ENCODE data around the gene ARFRP1.

The ARFRP1 gene, protein sequence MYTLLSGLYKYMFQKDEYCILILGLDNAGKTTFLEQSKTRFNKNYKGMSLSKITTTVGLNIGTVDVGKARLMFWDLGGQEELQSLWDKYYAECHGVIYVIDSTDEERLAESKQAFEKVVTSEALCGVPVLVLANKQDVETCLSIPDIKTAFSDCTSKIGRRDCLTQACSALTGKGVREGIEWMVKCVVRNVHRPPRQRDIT

GRCh38 chr20:63707558-63708300 lies at the start of gene ARFRP1, which contains the start of gene ZGPAT:
Gene ARFRP1 (minus strand): TSS chr20:63707976. CDS start chr20:63707091, 885 bp downstream.
Gene ZGPAT (plus strand): TSS chr20:63708039. CDS start chr20:63708581, 542 bp downstream.
- peak; percentile 62 for DNase-seq

DNA sequence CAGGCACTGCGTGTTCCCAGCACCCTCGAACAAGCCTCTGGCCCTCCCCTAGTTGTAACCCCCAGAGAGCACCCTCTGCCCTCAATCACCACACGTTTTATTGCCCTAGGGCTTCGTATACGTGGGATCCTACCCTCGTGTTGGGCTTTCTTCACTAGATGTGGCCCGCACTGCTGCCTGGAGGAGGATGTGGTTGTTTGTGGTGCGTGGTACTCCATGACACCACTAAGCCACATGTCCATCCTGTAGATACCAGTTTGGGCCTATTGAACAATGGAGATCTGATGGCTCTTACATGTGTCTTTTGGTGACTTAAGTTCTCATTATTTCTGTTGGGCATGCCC lies 48.8 kb upstream of the ARFRP1 start:
- DNase-seq: no peak

DNA sequence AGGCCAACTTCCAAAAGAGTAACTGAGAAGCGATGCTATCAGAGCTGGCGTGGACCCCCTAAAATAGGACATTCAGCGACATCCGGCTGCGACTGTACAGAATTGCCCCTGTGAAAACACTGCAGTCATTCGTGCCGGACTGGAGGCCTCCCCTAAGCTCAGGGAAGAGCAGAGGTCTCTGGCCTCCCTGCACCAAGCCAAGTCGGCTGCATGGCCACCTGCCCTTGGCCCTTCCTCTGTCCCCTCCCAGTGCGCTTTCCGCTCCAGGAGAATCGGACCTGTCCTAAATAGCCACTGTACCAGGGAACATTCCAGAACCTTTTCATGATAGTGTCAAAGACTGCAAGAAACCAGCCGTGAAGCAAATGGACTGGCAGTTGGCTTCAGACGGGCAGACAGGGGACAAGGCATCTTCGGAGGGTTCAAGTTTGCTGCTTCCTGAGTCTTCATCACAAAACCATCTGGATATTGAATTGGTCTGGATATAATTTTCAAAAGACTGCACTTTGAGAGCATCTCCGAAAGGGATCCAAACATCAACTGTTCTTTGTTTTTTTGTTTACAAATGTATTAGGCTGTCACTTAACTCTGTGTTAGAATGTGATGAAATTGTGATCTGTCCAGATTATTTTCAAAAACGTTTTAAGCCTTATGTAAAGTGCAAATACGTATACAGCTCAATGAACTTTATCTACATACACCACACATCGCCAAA lies 48.3 kb upstream of the ARFRP1 start:
- no peak for DNase-seq

GRCh38 chr20:63754008-63754407 lies 46.2 kb upstream of the ARFRP1 start:
- DNase-seq: no peak

GRCh38 chr20:63753381-63753780 lies 45.6 kb upstream of the ARFRP1 start:
- DNase-seq: no peak

DNA sequence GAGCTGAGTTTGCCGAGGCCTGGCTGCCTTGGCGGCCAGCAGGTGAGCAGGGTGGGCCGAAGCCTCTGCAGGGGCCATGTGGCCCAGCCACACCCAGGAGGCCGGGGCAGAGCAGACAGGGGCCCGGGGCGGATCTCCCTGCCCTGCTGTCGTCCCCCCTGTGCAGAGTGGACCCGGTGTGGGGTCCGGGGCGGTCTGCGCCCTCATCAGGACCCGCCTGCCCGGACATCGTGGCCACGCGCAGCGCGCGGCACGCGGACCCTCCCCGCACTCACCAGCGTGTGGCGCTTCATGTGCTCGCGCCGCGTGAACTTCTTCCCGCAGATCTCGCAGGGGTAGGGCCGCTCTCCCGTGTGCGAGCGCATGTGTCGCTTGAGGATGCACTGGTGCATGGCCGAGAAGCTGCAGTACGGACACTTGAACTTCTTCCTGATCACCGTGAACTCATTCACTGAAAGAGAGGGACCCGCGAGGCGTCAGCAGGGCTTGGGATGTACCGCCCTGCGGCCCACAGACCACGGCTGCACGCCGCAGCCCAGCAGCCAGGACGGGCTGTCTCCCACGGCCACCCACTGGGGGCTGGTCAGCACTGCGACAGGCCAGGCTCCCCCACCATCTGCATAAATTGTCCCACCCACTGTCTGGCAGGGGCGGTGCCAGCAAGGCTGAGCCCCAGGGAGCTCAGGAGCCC lies 44.8 kb upstream of the ARFRP1 start:
- DNase-seq: no peak

GRCh38 chr20:63751471-63752271 lies 43.9 kb upstream of the ARFRP1 start:
- DNase-seq: no peak

DNA sequence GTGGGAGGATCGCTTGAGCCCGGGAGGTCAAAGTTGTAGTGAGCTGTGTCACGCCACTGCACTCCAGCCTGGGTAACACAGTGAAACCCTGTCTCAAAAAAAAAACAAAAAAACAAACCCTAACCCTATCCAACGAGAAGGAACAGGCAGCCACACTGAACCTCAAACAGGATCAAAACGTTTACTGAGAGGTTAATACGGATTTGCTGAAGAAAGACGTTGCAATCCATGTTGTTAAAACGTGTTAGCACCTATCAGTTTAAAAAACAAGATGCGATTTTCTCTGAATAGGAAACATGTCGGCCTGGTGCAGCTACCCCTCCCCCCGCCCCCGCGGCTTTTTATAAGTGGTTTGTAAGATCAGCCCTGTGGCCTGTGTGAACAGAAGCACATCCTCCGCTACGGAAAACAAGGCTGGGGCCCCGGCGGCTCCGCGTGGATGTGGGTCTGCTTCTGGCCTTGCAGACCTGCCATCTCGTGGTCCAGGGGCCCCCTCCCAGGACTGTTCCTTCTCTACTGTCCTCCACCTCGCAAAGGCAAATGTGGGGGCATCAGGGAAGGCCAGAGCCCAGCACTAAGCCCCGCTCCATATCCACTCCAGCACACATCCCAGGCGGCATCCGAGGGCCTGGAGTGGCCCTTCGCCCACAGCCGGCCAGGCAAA lies 43.2 kb upstream of the ARFRP1 start:
- no peak for DNase-seq

GRCh38 chr20:63749597-63750508 lies 42.1 kb upstream of the ARFRP1 start:
- no peak for DNase-seq

GRCh38 chr20:63748934-63749270 lies 41.1 kb upstream of the ARFRP1 start:
- DNase-seq: no peak

GRCh38 chr20:63748070-63748933 lies 40.5 kb upstream of the ARFRP1 start:
- DNase-seq: no peak

DNA sequence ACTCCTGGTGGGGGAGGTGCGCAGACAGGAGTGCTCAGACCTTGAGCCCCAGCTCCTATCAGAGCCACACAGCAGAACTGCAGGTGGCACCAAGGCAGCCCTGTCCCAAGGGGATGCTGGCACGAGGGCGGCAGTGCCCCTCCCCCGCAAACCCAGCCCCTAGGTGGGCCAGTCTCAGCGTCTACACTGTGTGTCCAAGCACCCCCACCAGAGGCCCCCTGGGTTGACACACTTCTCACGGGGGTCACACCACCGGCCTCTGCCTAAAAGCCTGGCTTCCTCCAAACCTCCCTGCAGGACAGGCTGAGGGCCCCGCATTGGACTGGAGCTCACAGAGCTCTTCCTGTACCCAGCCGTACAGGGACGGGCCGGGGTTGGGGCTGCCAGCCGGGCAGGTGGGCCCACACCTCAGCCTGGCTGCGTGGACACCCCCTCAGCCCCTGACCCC lies 39.9 kb upstream of the ARFRP1 start:
- no peak for DNase-seq

GRCh38 chr20:63746751-63747315 lies 39.1 kb upstream of the ARFRP1 start:
- no peak for DNase-seq

- DNase-seq: no peak
Observed at GRCh38 chr20:63745961-63746731, 38.4 kb upstream of the ARFRP1 start.

- DNase-seq: no peak
Observed at GRCh38 chr20:63745424-63745805, 37.6 kb upstream of the ARFRP1 start.

DNA sequence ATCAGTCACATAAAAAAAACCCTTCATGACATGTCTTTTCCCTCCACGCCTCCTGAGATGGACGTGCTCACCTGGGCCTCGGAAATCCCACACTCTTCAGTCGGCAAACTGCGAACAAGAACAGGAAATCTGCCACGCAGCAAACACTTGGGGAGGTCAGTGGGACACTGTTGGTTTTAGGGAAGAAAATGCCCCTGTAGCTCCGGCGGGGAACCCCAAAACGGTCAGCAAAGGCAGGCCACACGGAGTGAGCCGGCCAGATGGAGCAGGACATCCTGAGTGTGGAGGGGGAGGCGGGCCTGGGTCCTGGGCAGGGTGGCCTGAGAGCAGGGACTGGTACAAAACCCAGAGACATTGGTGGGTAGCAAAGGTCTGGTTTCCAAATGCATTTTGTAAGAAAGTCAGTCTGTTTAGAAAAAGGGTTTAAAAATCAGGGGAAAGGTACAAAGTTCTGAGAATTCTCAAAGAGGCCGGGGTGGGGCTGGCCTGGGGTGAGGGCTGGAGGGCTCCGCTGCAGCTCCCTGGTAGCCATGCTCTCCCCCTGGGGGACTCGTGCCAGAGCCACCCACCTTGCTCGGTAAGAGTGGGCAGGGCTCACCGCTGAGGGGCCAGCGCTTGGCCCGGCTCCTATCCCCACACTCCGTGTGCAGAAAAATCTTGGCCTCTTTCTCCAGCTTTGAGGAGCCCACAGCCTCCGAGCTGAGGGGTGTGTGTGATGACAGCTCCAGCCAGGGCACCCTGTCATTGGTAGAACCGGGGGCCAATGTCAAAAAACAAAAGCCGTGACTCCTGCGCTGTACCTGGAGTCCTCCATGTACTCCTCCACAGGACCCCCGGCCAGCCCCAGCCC lies 37.0 kb upstream of the ARFRP1 start:
- no peak for DNase-seq

DNA sequence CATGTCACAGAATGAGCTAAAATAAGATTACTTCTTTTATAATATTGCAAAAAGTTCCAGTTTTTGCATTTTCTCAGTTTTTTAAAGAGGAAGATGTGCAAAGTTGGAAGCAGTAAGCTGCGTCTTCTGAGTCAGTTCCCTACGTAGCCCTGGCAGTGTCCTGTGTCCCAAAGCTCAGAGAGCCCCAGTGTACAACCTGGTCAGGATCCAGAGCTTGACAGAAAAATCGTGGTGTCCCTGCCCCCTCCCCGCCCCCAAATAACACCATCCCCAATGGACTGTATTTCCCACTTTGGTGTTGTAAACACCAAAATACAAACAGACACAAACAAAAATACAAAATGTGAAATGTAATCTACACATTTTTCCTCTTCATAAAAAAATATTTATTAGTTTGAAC lies 36.4 kb upstream of the ARFRP1 start:
- DNase-seq: no peak
